HTERT RPE-1 (cell line): ENCODE measurements around the gene TRIP12.
"Not testable (repeated sequence)": the region's sequence is repeated elsewhere in the genome, so short reads cannot be mapped to it uniquely, and the experiment has no call there.

ENCODE experiments used
- in situ Hi-C: fragments of 300-500 bp; cut with MboI; formaldehyde crosslinking; loops from 4 replicates; pipeline ENCODE4 v1.14.3; 2020; ENCODE audit warnings: low sequenced_read_pairs

Gene TRIP12

DNA sequence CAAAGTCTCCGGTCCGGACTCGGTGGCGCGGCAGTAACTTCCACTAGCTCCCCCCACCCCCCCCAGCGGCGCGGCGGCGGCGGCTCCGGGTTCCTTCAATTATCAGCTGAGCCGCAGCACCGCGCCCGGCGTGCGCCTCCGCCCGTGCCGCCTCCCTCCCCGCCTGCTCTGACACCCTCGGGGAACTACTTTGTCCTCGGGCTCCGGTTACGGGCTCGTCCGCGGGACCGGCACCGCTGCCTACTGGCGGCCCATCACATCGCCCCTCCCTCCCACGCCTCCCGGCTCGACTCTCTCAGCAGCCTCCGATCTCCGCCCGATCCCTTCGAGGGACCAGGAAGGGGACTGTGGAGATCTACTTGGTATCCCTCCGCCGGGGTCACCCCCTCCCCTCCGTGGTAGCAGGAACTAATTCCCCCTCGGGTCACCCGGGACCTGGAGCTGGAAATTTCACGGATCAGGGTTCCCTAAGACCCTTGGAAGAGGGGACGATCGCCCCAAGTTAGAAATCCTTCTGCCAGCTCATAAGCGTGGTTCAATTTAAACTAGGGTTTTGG is at the start of gene TRIP12:
Gene TRIP12, minus strand, starts transcription at position 118 of the 557 bp plus-strand sequence. CDS start 41,930 bp downstream, outside the sequence.
- in situ Hi-C loops, result no loop called here

GRCh38 chr2:229971298-229971790 is 49.5 kb upstream of the TRIP12 start:
- in situ Hi-C loops, result no loop called here

DNA sequence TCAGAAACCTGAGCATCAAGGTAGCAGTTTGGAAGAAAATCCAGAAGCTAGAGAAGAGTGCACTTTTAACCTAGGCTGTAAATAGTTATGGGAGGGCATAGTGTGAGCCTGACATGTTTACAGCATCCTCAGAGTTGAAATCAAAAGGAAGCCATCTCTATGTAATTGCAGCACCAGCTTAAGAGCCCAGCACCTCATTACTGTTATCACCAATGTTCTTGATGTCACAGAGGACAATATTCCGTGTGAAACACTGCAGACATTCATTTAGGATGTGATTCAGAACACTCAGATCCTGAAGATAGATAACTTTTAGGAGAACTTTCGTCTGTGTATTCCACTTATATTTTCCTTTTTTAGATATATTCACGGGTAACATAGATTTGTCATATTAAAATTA is 48.6 kb upstream of the TRIP12 start:
- in situ Hi-C loops, result no loop called here

GRCh38 chr2:229969921-229970320 is 48.1 kb upstream of the TRIP12 start:
- in situ Hi-C loops, result no loop called here

DNA sequence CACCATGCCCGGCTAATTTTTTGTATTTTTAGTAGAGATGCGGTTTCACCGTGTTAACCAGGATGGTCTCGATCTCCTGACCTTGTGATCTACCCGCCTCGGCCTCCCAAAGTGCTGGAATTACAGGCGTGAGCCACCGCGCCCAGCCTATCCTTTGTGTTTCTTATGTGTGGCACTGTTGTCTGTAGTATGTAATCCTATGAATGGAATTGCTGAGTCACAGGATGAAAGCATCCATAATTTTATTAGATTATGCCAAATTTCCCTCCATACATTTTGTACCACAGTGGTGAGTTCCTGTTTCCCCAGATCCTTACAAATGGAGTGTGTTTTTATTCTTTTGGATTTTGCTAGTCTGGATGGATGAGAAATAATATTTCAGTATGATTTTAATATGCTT is 41.8 kb upstream of the TRIP12 start:
- in situ Hi-C loops, result not testable (repeated sequence)

DNA sequence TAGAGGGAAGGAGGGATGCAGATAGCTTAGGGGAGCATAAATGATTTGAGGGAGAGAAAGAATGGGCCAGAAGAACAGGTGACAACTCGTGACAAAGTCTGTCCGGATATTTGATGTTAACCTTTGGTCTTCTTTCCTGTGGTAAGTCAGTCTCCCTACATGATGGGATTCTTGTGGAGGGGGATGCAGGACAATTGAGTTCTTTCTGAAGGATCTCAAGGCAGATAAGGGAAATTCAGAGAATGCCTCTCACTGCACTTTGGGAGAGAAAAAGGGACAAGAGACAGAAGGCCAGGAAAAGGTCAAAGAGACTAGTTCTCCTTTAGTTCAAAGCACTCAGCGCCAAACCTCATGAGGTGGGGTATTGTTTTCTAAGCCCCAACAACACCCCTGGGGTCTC is 34.7 kb upstream of the TRIP12 start:
- in situ Hi-C loops, result no loop called here

- in situ Hi-C loops, result no loop called here
Observed at GRCh38 chr2:229955663-229956062, 33.9 kb upstream of the TRIP12 start.

DNA sequence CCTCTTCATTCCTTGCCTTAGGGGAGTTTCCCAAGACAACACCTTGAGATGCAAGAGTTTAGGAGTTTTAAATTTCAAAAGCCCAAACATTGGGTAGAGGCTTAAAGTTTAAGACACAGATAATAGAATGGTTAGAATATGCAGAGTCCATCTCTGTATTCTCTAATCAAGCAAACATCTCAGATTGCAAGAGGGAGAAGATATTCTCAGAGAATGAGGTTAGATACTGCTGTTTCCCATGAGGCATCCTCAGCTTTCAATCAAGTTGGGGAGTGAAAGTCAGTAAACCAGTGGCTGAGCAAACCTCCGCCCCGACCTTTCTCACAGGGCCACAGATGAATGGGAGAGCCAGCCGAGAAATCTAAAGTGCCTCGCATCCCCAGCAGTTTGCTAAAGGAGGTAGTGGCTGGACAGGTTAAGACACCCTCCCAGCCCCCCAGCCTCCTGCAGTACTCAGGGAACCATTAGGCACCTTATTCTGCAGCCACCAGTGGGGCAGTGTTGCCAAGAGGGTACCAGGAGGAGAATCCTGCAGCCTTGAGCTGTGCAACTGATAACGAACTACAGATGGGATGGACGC is 30.5 kb upstream of the TRIP12 start:
- in situ Hi-C loops, result no loop called here

GRCh38 chr2:229947544-229947943 is 25.7 kb upstream of the TRIP12 start:
- in situ Hi-C loops, result no loop called here

DNA sequence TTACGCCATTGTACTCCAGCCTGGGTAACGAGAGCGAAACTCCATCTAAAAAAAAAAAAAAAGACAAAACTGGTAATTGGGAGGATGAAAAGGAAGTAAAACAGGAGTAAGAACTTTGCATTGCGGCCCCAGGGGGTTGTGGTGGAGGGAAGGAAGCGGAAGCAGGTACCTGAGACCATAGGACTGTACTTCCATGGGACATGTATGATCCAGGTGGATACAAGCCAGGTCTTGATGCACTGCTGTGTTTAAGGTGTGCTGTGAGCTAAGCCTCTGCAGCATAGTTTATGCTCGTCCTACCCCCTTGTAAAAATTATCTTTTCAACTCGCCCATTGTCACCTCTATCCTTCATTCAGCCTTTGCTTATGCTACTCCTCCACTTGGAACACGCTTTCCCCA is 24.2 kb upstream of the TRIP12 start:
- in situ Hi-C loops, result no loop called here

DNA sequence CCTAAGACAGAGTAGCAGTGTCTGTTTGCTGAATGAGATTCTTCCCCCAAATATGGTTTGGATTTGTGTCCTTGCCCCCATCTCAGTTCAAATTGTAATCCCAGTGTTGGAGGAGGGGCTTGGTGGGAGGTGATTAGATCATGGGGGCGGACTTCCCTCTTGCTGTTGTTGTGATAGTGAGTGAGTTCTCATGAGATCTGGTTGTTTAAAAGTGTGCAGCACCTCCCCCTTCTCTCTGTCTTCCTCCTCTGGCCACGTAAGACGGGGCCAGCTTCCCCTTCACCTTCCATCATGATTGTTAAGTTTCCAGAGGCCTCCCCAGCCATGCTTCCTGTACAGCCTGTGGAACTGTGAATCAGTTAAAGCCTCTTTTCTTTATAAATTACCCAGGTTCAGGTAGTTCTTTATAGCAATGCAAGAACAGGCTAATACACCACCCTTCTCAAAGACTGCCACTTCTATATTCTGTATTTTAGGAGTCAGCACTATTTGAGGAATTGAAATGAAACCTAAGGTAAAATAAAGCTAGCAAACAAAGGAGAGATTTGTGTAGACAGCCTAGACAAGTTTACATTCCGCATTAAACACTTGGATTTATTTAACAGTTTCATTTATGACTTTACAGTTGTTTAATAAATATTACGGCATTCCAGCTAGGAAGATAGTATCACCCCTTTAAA is 22.1 kb upstream of the TRIP12 start:
- in situ Hi-C loops, result no loop called here

- in situ Hi-C loops, result no loop called here
Observed at GRCh38 chr2:229943171-229943570, 21.4 kb upstream of the TRIP12 start.

GRCh38 chr2:229942671-229943070 is 20.9 kb upstream of the TRIP12 start:
- in situ Hi-C loops, result no loop called here

DNA sequence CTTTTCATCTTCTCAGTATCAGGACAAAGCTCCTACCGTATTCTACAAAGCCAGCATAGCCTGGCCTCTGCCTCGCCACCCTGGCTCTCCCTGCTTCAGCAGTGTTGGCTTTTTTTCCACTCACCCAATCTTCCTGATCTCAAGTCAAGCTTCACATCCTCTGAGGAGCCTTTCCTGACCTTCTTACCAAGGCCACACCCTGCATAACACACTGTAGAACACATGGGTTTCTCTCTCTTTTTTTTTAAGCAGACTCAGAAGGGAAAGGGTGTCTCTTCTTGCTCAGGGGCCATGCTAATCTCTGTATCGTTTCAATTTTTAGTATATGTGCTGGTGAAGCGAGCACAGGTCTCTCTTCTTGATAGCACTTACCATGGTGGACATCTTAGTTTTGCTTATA is 15.7 kb upstream of the TRIP12 start:
- in situ Hi-C loops, result no loop called here

DNA sequence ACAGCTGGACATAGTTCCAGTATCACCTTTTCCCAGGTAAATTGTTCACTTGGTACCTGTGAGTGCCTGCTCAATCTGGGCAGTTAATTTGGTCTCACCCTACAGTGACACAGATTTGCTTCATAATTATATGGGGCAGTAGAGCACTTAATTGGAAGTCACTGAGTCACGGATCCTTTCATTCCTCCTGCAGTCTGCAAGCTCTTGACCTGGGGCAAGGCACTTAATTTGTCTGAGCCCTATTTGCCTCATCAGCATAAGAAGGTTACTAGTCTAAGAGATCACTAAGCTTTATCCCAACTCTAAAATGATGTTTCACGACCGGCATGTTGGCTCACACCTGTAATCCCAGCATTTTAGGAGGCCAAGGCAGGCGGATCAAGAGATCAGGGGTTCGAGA is 9.4 kb upstream of the TRIP12 start:
- in situ Hi-C loops, result no loop called here

DNA sequence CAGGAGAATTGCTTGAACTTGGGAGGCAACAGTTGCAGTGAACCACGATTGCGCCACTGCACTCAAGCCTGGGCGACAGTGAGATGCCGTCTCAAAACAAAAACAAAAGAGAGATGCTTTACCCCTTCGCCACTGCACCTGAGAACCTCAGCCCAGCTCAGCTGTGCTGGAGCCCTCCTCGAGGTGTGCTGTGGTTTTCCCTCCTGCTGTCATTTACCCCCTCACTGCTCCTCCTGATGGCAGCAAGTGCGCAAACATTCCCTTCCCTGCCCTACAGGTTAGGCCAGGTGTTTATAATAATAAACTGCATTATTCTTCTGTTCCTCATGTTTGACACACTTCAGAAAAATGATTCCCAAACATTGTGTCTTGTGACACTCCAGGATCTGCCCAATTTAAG is 8.8 kb upstream of the TRIP12 start:
- in situ Hi-C loops, result no loop called here

DNA sequence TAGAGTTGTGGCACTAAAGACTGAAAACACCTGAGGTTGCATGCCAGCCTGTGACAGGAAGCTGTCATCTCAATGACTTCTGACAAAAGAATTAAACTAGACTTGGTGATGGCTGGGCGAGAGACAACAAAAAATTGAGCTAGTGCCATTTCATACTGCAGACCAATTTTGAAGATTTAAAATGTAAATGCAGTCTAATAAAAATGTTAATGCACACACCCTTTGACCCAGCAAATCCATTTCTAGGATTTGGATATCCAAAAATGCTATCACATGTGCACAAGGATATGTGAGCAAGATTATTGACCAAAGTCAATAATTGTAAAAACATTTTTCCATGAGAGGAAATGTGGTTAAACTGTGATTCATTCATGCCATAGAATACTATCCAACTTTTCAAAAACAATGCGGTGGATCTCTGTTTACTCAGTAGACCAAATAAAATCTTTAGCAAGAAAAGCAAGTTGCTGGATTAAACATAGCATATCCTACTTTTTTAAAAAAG is 6.1 kb upstream of the TRIP12 start:
- in situ Hi-C loops, result no loop called here

- in situ Hi-C loops, result no loop called here
Observed at GRCh38 chr2:229925201-229925600, 3.4 kb upstream of the TRIP12 start.

GRCh38 chr2:229924541-229924940 is 2.7 kb upstream of the TRIP12 start:
- in situ Hi-C loops, result not testable (repeated sequence)

GRCh38 chr2:229922449-229923386 is 909 bp upstream of the TRIP12 start, which contains the start of gene FBXO36:
Gene FBXO36 (plus strand): TSS chr2:229922503. CDS start chr2:229922514, 11 bp downstream.
- in situ Hi-C loops, result no loop called here
